ENCODE data around the gene ZNF367.

Gene ZNF367

DNA sequence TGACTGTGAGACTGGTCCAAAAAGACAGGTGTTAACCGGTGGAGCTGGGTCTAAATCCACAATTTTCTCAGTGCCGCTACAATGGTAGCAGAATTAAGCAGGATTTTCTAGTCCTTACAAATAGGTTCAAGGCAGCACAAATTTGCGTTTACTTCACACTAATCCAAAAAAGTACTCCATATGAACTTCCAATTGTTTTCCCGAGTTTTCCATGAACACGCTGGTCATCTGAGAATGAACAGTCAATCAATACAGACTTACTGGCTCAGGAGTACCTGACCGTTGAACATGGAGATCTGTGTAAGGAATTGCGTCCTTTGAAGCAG, 35.4 kb downstream of the ZNF367 start:
- Histone ChIP-seq H3K4me3 (replicated peaks; ENCODE audit: low read depth, low read length) (peak overlapping the region; percentile 62), H3K36me3 (ENCODE audit: control insufficient read depth, insufficient read depth, low read length) (no peaks in the 10 kb centered on the region), H3K27me3 (replicated peaks; ENCODE audit: control insufficient read depth, insufficient read depth, low read length) (no peaks in the 10 kb centered on the region)
- TF ChIP-seq CTCF (IDR thresholded peaks at IDR 0.05; ENCODE audit: insufficient read depth, low read length, poor library complexity, severe bottlenecking), result no peak
- no peak for DNase-seq (ENCODE audit: extremely low read depth, insufficient read length)

DNA sequence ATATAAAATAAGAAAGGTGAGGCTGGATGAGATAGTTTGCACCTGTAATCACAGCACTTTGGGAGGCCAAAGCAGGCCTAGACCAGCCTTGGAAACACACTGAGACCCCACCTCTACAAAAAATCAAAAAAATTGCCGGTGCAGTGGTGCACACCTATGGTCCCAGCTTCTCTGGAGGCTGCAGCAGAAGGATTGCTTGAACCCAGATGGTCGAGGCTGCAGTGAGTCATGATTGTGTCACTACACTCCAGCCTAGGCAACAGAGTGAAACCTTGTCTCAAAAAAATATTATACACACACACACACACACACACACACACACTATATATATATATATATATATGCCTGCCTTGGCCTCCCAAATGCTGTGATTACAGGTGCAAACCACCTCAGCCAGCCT, 36.0 kb downstream of the ZNF367 start:
- H3K4me3 ChIP-seq (replicated peaks; ENCODE audit: low read depth, low read length), result no peak overlapping the region
- TF ChIP-seq CTCF (IDR thresholded peaks at IDR 0.05; ENCODE audit: insufficient read depth, low read length, poor library complexity, severe bottlenecking), result no peak
- no peaks in the 10 kb centered on the region for H3K36me3 ChIP-seq (ENCODE audit: control insufficient read depth, insufficient read depth, low read length)
- H3K27me3 ChIP-seq (replicated peaks; ENCODE audit: control insufficient read depth, insufficient read depth, low read length), result no peaks in the 10 kb centered on the region
- DNase-seq (ENCODE audit: extremely low read depth, insufficient read length), result no peak

DNA sequence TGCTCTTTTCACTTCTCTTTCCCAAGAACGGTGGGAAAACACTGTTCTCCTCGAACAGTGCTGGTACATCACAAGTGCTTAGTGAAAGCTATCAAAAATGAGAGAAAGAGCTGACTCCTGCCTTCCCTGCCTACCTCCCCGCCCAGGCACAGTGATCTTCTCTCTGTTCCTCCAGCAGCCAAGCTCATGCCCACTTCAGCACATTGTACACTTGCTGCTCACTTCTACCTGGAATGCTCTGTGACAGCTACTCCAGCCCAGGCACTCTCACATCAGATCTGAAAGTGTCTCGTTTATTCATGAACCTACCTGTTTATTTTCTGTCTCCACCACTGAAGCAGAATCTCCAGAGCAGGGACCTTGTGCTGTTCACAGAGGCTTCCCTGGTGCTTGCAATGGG, 36.5 kb downstream of the ZNF367 start:
- Histone ChIP-seq H3K4me3 (replicated peaks; ENCODE audit: low read depth, low read length) (no peak overlapping the region), H3K36me3 (ENCODE audit: control insufficient read depth, insufficient read depth, low read length) (no peaks in the 10 kb centered on the region), H3K27me3 (replicated peaks; ENCODE audit: control insufficient read depth, insufficient read depth, low read length) (no peaks in the 10 kb centered on the region)
- TF ChIP-seq CTCF (IDR thresholded peaks at IDR 0.05; ENCODE audit: insufficient read depth, low read length, poor library complexity, severe bottlenecking), result no peak
- DNase-seq (ENCODE audit: extremely low read depth, insufficient read length), result no peak

GRCh38 chr9:96381125-96381524, 37.0 kb downstream of the ZNF367 start:
- no peak for TF ChIP-seq CTCF (IDR thresholded peaks at IDR 0.05; ENCODE audit: insufficient read depth, low read length, poor library complexity, severe bottlenecking)
- DNase-seq (ENCODE audit: extremely low read depth, insufficient read length), result no peak
- H3K36me3 ChIP-seq (ENCODE audit: control insufficient read depth, insufficient read depth, low read length), result no peaks in the 10 kb centered on the region
- H3K27me3 ChIP-seq (replicated peaks; ENCODE audit: control insufficient read depth, insufficient read depth, low read length), result no peaks in the 10 kb centered on the region
- H3K4me3 ChIP-seq (replicated peaks; ENCODE audit: low read depth, low read length), result no peak overlapping the region

- Histone ChIP-seq H3K27me3 (replicated peaks; ENCODE audit: control insufficient read depth, insufficient read depth, low read length) (no peaks in the 10 kb centered on the region), H3K36me3 (ENCODE audit: control insufficient read depth, insufficient read depth, low read length) (no peaks in the 10 kb centered on the region), H3K4me3 (replicated peaks; ENCODE audit: low read depth, low read length) (no peak overlapping the region)
- TF ChIP-seq CTCF (IDR thresholded peaks at IDR 0.05; ENCODE audit: insufficient read depth, low read length, poor library complexity, severe bottlenecking), result no peak
- no peak for DNase-seq (ENCODE audit: extremely low read depth, insufficient read length)
These were observed 38.7 kb downstream of the ZNF367 start for GRCh38 chr9:96379461-96379860.

GRCh38 chr9:96378187-96378586, 40.0 kb downstream of the ZNF367 start:
- no peaks in the 10 kb centered on the region for H3K27me3 ChIP-seq (replicated peaks; ENCODE audit: control insufficient read depth, insufficient read depth, low read length)
- TF ChIP-seq CTCF (IDR thresholded peaks at IDR 0.05; ENCODE audit: insufficient read depth, low read length, poor library complexity, severe bottlenecking), result no peak

More at GRCh38 chr9:96378187-96378586, 40.0 kb downstream of the ZNF367 start:
- no peak for DNase-seq (ENCODE audit: extremely low read depth, insufficient read length)
- no peak overlapping the region for H3K4me3 ChIP-seq (replicated peaks; ENCODE audit: low read depth, low read length)
- H3K36me3 ChIP-seq (ENCODE audit: control insufficient read depth, insufficient read depth, low read length), result no peaks in the 10 kb centered on the region
